ENCODE data around the gene CA10. TPM values are rescaled to one million over a fixed set of nuclear protein-coding genes. Genes with fewer than 3 reads are reported as not detected.

The CA10 gene
- total RNA-seq, 1 donor from 2014 or later, result not detected

DNA sequence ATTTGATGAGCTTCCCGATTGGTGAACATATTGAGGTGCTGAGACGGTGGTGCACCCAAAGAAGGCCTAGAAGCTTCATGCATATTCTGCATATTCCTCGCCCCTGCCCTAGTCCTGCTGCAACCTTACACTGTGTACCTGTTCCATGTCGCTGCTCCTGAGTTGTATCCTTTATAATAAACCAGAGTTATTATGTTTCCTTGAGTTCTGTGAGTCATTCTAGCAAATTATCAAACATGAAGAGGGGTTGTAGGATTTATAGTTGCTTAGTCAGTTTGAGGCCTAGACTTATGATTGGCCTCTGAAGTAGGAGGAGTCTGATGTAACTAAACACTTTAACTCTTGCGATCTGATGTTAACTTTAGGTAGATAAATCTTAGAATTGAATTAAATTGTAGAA lies 436.8 kb downstream of the CA10 start:
- no peak for DNase-seq (ENCODE audit: missing footprints)
- no peak for ATAC-seq

DNA sequence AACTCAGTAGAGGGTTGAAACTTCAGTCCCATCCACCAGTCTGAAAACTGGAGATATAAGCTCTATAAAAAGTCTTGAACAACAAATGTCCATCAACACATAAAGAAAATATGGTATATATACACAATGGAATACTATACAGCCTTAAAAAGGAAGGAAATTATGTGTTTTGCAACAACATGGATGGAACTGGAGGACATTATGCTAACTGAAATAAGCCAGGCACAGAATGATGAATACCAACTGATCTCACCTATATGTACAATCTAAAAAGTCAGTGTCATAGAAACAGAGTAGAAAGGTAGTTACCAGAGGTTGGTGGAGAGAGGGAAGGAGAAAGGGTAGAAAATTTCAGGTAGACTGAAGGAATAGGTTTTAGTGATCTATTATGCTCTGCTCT lies 438.1 kb downstream of the CA10 start:
- DNase-seq (ENCODE audit: missing footprints) (no peak), ATAC-seq (no peak)
- intact Hi-C loops (cut with DNase I), result no loop called here

More for the DNA sequence above, 436.8 kb downstream of the CA10 start:
- intact Hi-C loops (cut with DNase I), result no loop called here

DNA sequence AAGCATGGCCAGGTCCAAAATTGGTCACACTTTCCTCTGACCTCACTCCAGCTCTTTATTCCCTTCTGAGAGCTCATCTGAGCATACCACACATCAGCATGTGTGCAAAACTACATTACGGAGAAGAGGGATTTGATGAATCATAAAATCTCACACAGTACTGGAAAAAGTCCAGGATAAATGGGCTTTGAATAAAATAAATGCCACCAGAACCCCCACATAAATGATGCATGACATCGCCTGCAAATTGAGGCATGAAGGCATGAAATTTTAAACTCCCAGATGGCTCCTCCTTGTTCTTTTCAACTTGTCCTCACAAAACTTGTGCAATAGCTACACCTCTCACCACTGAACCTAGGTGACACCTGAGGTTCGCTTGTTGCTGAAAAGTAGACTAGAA lies 439.5 kb downstream of the CA10 start:
- DNase-seq (ENCODE audit: missing footprints) (no peak), ATAC-seq (no peak)
- intact Hi-C loops (cut with DNase I), result no loop called here

DNA sequence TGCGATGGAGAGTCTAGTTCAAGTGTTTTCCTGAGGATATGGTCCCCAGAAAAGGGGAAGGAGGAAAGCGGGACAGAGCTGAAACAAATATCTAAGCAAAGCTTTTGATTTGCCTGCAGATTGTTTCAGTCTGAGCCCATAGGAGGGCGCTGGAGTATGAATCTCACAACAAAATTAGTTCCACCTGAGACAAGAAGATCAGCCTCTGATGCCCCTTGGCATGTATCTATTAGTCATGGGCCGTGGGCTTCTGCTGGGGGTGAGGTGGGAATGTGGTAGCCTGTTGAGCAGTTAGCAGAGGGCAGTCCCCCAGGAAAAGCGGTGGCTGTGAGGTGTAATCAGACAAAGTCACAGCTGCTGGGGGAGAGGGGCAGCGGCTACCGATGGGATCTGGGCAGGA lies 446.9 kb downstream of the CA10 start:
- no peak for ATAC-seq
- intact Hi-C loops (cut with DNase I), result no loop called here
- no peak for DNase-seq (ENCODE audit: missing footprints)

DNA sequence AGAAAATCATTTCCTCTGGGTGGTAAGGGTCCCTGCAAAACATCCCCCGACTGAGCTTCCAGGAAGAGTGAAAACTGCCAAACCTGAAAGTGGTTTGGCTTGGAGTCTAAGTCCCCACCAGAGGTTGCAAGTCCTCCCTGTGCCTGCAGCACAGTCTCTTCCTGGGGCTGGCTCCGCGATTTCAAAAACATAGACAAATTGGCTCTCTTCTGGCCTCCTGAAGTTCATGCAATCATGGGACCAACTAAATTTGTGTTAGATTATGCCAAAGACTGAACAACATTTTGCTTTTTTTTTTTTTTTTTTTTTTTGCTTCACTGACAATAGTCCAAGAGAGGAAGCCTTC lies 447.9 kb downstream of the CA10 start:
- ATAC-seq (peak; percentile 77), DNase-seq (ENCODE audit: missing footprints) (no peak)
- intact Hi-C loops (cut with DNase I), result no loop called here

DNA sequence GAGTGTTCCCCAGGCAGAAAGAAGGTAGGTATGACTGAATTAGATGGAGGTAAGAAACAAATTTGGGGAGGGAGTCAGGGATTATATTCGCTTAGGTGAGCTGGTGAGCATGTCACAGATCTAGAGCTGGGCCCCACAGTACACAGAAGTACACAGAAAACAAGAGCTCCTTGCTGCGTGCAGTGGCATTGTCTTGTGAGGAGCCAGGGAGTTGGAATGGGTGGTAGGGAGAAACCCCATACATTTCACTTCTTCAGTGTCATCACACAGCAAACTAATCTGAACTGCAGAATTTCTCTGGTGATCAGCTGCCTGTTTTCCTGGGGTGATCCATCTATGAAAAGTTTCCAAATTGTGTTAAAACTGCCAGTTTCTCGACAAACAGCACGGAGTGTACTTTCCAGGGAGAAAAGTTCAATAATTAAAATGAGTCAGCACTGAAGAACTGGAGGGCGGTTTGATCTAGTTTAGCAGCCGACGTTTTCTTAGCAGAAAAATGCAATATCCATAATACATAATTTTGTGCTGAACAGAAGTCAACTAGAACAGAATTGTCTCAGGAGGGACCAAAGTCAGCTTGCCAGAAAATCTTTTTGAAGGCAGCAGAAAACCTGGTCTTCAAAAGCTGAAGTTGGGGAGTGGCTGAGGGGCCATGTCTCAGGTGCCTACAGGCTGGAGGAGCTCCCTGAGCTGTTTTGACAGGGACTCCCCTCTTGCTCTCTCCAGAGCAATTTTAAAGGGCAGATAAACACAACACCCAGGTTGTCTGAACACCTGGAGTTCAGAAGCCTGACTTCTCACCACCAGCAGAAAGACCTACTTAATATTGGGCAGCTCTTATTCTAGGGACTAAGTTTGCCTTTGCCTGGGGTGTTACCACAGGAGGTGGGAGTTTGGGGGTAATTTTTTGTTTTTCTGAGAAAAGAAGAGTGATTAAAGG lies 448.6 kb downstream of the CA10 start:
- intact Hi-C loops (cut with DNase I), result no loop called here
- ATAC-seq (peak; percentile 26), DNase-seq (ENCODE audit: missing footprints) (no peak)

DNA sequence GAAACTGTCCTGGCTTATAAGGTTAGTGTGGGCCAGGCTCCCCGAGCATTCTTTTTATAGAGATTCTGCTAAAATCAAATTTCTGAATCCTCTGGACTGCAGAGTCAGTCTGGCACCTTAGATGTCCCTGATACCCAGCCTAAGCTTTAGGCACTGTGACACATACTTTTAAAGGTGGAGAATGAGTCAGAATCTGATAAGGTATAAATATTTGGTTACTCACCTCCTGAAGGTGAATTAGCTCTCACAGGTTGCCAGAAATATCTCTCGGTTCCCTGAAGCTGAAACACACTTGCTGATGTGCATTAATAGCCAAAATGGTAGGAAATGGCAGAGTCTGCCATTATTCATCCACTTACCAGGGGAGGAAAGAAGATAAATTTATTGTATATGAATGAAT lies 451.3 kb downstream of the CA10 start:
- intact Hi-C loops (cut with DNase I), result no loop called here
- DNase-seq (ENCODE audit: missing footprints), result no peak
- ATAC-seq, result no peak

DNA sequence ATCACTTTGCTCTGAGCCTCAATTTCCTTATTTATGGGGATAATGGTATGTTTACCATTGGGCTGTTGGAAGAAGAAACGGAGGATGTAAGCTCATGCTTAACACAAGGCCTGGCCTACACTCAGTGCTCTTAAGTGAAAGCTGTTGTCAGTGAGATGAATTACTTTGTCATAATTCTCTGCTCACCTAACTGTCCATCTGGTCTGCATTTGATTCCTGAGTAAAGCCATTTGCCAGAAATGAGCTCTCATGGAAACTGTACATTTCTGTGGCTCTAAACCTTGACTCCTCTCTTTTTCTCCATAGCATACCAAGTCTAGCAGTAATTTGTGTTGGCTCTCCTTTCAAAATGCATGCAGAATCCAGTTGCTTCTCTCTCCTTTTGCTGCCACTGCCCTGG lies 452.4 kb downstream of the CA10 start:
- intact Hi-C loops (cut with DNase I), result no loop called here
- no peak for DNase-seq (ENCODE audit: missing footprints)
- no peak for ATAC-seq

DNA sequence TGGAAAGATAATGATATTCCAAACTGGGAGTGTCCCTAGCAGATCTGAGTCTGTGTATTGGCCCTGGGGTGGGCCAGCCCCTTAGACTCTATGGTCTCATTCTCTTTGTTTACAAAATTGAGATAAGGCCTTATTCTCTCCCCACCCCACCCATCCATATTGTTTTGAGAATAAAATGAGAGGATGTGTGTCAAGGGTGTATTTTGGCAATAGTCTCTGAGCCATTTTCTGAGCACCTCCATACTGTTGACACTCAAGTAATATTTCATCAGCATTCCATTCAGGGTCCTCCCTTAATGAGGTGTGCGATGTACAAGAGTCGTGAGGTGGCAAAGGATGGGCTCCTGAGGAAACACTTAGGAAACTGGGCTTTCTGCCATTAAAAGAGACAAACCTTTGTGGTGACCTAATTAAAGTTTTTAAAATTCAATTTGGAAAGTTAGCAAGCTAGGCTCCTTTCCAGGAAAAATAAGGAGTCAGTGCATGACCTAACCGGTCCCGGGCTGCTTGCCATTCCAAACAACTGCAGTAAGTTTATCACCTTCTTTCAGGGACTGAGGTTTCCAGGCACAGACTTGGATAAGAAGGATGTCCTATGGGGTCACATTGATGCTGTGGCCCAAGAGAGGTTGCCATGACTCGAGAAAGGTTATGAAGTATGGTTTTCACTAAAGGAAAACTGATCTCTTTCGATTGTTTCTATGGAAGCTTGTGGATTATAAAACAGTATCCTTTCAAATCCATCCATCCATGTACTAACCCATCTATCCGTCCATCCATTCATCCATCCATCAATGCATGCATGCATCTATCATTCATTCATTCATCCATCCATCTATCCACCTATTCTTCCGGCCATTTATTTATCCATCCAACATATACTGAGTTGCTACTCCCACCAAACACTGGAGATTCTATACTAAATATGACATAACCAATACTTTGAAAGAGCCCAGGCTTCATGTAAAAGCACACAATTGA lies 454.9 kb downstream of the CA10 start:
- intact Hi-C loops (cut with DNase I), result no loop called here
- ATAC-seq (peak; percentile 83), DNase-seq (ENCODE audit: missing footprints) (peak; percentile 74)

DNA sequence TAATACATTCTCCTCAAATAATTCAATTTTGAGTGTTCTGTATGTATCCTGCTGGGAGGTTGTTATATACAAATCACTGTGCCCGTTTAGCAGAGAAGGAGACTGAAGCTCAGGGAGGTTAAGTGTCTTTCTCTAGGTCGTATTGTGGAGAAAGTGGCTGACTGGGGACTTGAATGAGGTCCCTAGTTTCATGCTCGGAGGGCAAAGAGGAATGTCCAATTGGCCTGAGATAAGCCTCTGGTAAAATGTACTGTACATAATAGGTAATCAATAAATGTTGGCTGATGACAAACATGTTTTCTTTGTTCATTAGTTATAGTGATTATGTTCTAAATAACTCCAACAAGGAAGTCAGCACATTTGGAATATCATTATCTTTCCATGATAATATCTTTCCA lies 455.6 kb downstream of the CA10 start:
- no peak for ATAC-seq
- DNase-seq (ENCODE audit: missing footprints), result no peak

DNA sequence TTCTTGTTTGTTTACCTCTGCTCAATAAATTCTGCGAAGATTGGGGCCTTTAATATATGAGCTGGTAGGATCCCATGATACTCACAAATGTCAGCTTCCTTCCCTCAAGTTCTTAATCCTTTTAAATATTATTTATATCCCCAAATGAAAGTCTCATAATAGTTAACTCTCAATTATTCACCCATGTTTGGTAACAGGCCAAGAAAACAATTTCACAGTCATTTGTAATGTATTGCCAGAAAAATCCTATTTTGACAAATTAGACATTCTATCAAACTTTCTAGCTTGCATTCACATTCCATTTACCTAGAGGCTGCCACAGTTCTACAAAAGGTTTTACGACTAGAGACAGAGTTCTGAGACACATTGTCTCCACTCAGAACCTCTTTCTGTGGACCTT lies 457.0 kb downstream of the CA10 start:
- intact Hi-C loops (cut with DNase I), result no loop called here
- DNase-seq (ENCODE audit: missing footprints) (no peak), ATAC-seq (no peak)

More for the DNA sequence above, 455.6 kb downstream of the CA10 start:
- intact Hi-C loops (cut with DNase I), result no loop called here

DNA sequence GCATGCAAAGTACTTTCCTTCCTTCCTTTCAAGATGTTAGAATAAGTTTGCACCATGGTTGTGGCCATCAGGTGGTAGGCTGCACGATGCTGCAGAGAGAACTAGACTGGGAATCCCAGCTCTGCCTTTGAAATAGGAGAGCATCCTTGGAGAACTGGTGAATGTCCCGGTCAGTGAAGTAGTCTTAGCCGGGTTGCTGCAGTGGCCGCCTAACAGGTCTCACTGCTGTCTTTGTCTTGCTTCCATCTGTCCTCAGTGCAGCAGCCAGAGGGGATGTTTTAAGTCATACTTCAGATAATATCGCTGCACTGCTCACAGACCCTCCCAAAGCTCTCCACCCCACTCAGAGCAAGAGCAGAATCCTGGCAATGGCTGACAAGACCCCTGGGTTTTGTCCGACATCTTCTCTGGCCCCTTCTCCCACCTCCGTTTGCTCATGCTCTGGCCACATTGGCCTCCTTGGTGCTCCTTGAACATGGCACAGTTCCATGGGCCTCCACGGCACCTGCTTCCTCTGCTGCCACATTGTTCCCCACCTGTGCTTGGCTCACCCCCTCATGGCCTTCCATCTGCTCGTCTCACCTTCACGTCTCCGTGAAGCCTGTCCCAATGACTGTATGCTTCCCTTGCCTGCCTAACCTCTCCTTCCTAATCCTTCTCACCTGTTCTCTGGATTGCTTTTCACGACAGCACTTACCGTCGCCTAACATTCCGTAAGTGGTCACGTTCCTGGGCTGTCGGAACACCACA lies 458.3 kb downstream of the CA10 start:
- no peak for ATAC-seq
- intact Hi-C loops (cut with DNase I), result no loop called here
- DNase-seq (ENCODE audit: missing footprints), result no peak

DNA sequence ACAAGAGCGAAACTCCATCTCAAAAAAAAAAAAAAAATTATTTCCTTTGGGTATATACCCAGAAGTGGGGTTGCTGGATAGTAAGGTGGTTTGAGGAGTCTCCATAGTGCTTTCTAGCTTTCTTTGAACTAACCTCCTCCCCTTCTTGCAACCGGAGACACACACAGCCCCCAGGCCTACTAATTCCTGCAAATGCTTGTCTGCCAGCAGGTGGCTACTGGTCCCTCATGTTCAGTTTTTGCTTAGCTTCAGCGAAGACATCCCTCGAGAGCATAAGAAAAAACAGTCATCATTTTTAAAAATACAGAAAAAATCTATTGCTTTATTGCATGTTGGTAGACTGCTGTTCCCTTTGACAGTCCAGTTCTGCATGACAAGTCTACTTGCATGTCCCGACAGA lies 459.2 kb downstream of the CA10 start:
- DNase-seq (ENCODE audit: missing footprints) (no peak), ATAC-seq (no peak)
- intact Hi-C loops (cut with DNase I), result no loop called here

DNA sequence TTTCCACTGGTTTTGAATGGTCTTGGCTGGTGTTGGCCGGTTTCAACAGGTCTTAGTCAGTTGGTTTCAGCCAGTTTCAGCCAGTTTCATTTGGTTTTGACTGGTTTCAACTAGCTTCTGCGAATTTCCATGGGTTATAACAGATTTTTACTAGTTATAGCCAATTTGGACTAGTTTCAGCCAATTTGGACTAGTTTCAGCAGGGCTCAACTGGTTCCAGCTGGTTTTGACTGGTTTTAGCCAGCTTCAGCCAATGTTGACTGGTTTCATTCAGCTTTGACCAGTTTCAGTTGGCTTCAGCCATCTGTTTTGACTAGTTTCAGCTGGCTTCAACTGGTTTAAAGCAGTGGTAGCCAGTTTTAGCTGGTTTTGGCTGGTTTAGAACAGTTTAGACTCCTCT lies 465.6 kb downstream of the CA10 start:
- no peak for DNase-seq (ENCODE audit: missing footprints)
- no peak for ATAC-seq
- intact Hi-C loops (cut with DNase I), result no loop called here

DNA sequence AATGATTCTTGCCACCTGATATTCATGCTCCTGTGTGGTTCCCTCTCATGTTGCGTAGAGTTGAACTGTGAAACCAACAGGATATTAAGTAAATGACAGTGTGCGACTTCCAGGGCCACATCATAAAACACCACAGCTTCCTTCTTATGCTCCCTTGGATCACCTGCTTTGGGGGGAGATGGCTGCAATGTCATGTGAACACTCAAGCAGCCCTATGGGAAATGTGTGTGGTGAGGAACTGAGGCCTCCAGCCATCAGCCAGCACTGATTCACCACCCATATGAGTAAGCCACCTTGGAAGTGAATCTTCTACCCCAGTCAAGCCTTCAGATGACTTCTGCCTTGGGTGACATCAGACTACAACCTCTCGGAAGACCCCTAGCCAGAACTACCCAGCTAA lies 470.6 kb downstream of the CA10 start:
- ATAC-seq (no peak), DNase-seq (ENCODE audit: missing footprints) (no peak)
- intact Hi-C loops (cut with DNase I), result no loop called here

DNA sequence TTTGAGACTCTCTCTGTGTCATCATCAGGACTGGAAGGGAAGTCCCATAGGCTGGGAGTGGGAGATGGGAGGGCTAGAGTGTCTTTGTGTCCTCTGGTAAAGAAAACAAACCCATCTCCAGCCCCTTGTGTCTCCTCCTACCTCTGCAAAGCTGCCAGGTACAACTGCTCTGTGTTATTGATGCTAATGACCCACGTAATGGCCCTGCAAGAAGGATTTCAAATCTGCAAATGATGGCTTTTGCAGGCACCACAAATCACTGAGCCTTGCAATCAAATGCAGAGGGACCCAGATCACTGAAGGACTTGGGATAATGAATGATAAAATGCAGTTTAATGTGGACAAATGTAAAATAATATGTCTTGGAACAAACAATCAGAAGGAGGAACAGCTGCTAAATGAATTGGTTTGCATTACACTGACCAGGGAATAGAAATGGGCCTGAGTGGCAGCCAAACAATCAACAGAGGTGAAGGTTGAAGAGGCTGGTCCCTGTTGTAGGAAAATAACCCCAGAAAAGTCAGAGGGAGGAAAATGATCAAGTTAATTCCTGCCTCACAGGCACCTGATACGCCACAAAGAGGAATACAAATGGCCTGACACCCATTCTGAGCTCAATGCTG lies 473.1 kb downstream of the CA10 start:
- DNase-seq (ENCODE audit: missing footprints), result no peak
- ATAC-seq, result no peak
- intact Hi-C loops (cut with DNase I), result no loop called here

DNA sequence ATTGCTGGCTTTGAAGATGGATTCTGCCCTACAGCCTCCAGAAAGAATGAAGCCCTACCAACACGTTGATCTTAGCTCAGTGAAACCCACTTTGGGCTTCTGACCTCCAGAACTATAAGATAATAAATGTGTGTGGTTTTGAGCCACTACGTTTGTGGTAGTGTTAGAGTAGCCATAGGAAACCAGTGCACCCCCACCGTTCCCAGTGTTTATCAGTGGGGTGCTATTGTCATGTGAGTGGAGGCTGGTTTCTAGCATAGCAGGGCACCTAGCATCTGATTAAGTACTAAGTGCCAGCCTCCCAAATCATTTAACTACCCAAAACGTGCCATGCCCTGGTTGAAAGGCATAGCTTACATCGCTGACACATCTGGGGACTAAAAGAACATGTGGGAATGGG lies 474.3 kb downstream of the CA10 start:
- intact Hi-C loops (cut with DNase I), result no loop called here
- ATAC-seq, result no peak

DNA sequence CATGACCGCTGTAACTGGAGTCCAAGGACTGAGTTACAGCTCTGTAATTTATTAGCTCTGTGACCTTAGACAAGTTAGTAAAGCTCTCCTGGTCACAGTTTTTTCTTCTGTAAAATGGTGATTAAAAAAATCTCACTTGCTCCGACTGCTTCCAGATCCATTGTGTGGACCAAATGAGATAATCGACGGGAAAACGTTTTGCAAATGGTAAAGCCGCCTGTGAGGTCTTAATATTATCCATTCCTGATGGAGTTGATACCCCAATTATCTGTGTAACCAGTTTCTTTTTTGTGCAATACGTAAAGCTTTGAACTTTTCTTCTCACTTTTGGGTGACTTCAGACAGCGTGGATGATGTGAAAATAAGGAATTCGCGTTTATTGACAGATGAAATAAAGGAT lies 475.2 kb downstream of the CA10 start:
- no peak for ATAC-seq
- DNase-seq (ENCODE audit: missing footprints), result no peak
- intact Hi-C loops (cut with DNase I), result no loop called here

More for the DNA sequence above, 474.3 kb downstream of the CA10 start:
- DNase-seq (ENCODE audit: missing footprints), result no peak

DNA sequence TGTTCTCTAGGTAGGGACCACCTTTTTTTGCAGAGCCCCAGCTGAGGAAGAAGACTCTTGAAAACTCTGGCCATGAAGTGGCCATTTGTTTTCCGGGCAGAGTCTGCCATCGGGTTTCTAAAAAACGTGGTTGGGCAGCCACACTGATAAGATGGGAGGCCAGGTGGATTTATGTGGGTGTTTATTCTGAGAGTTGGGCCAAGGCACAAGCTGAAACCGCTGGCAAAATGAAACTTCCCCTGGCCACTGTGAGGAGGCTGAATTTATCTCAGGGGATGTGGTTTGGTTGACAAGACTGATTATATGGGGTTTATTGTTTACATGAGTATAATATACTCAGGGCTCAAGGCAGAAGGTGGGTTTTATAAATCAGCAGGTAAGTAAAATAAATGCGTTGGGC lies 476.4 kb downstream of the CA10 start:
- intact Hi-C loops (cut with DNase I), result no loop called here
- no peak for DNase-seq (ENCODE audit: missing footprints)
- ATAC-seq, result no peak

Data from Right ventricle myocardium inferior (tissue), 1 donor.